GM12878 (cell line): ENCODE data around the gene TRABD2B. TPM values are rescaled to one million over a fixed set of nuclear protein-coding genes. Genes with fewer than 3 reads are reported as not detected.

ENCODE experiments used
- ATAC-seq: fragments of 200-7000 bp; cut with Tn5 transposase; 3 replicates; pipeline ENCODE4 v1.9.1; 2020; ENCODE audit warnings: mild to moderate bottlenecking, moderate library complexity
- BruUV-seq: library from RNA; stranded (reverse); fragments of 400-500 nt; replicated peaks from 2 replicates; lab custom pipeline; 2021; lab: Mats Ljungman, UMichigan
- CTCF ChIA-PET: fragments of 300-600 bp; sonication (Branson Sonifier 250); formaldehyde crosslinking; extraction: SDS; loops from one replicate; lab custom pipeline; 2021; ENCODE audit warnings: inconsistent platforms; lab: Yijun Ruan, JAX
- POLR2A ChIA-PET: fragments of 350-600 bp; formaldehyde crosslinking; extraction: SDS; loops from one replicate; lab custom pipeline; 2021; ENCODE audit warnings: inconsistent platforms; lab: Charles Lee
- RAD21 ChIA-PET: fragments of 300-600 bp; sonication (Branson Sonifier 250); formaldehyde crosslinking; loops from one replicate; lab custom pipeline; 2023; ENCODE audit warnings: antibody characterized with exemption; ENCODE audit not compliant: unreplicated experiment; lab: Charles Lee
- SMC1A ChIA-PET: fragments of 300-600 bp; sonication (Branson Sonifier 250); formaldehyde crosslinking; loops from one replicate; lab custom pipeline; 2023; ENCODE audit not compliant: unreplicated experiment, uncharacterized antibody; lab: Charles Lee
- DNase-seq: peaks from one replicate; pipeline ENCODE4 v3.0.0-alpha.2; 2011; ENCODE audit warnings: low read depth, low spot score
- FAIRE-seq: peaks from 3 replicates; lab custom pipeline; 2011; peaks lifted over from hg19 to GRCh38; lab: Jason Lieb, UNC
- H2AFZ ChIP-seq: 2 replicates; pipeline ENCODE4 v1.6.0; 2011; ENCODE audit warnings: low read depth, low read length, control low read depth; ENCODE audit not compliant: control insufficient read depth
- H3K27ac ChIP-seq: 2 replicates; pipeline ENCODE4 v1.5.1; 2011; ENCODE audit warnings: control low read depth; ENCODE audit not compliant: control insufficient read depth, insufficient read depth
- H3K27me3 ChIP-seq, 2 experiments: replicated peaks in 1 of 2; 2 replicates each; pipeline versions ENCODE4 v1.6.0 to v1.6.1; 2011; ENCODE audit warnings: low read length in 1 of 2; ENCODE audit not compliant: control insufficient read depth in 2 of 2, insufficient read depth in 2 of 2
- H3K36me3 ChIP-seq, 2 experiments: 2 replicates each; pipeline ENCODE4 v1.5.1; 2011; ENCODE audit warnings: low read length in 1 of 2; ENCODE audit not compliant: control insufficient read depth in 2 of 2, insufficient read depth in 2 of 2
- H3K4me1 ChIP-seq: 2 replicates; pipeline ENCODE4 v1.6.1; 2011; ENCODE audit warnings: mild to moderate bottlenecking, low read length, moderate library complexity, mixed read lengths; ENCODE audit not compliant: control insufficient read depth, insufficient read depth
- H3K4me2 ChIP-seq: 2 replicates; pipeline ENCODE4 v1.6.0; 2011; ENCODE audit warnings: control low read depth; ENCODE audit not compliant: control insufficient read depth, insufficient read depth
- H3K4me3 ChIP-seq: fragments of 200-600 bp; sonication (generic); 2 replicates; pipeline ENCODE4 v1.5.1; 2016
- H3K79me2 ChIP-seq: 2 replicates; pipeline ENCODE4 v1.6.0; 2011; ENCODE audit warnings: low read length; ENCODE audit not compliant: control insufficient read depth, insufficient read depth
- H3K9ac ChIP-seq: 2 replicates; pipeline ENCODE4 v1.8.0; 2011; ENCODE audit warnings: low read length, control low read depth, mixed read lengths; ENCODE audit not compliant: control insufficient read depth, insufficient read depth
- H3K9me3 ChIP-seq: replicated peaks from 3 replicates; pipeline ENCODE4 v1.5.1; 2011; ENCODE audit warnings: mild to moderate bottlenecking, low read length; ENCODE audit not compliant: control insufficient read depth, insufficient read depth
- H4K20me1 ChIP-seq: 2 replicates; pipeline ENCODE4 v1.6.0; 2011; ENCODE audit not compliant: control insufficient read depth, insufficient read depth
- CREB1 ChIP-seq: IDR thresholded peaks from 2 replicates; pipeline ENCODE4 v1.6.1; 2012; ENCODE audit warnings: low read depth, mild to moderate bottlenecking, inconsistent platforms
- CREM ChIP-seq: IDR thresholded peaks from 2 replicates; pipeline ENCODE4 v1.6.1; 2014; ENCODE audit warnings: antibody characterized with exemption, low read depth
- DPF2 ChIP-seq: fragments of 450-650 bp; IDR thresholded peaks from 2 replicates; pipeline ENCODE4 v1.6.1; 2017; ENCODE audit warnings: mild to moderate bottlenecking
- EED ChIP-seq: sonication (generic); IDR thresholded peaks from 2 replicates; pipeline ENCODE4 v1.6.1; 2016; ENCODE audit warnings: antibody characterized with exemption, low read depth
- EP300 ChIP-seq, 2 experiments: fragments of 150-350 bp in 1 of 2; IDR thresholded peaks; 2 replicates each; pipeline ENCODE4 v1.6.1; 2011 to 2012; ENCODE audit warnings: low read depth in 2 of 2, low read length in 2 of 2, borderline replicate concordance in 1 of 2, improper control_type of control experiment in 1 of 2, inconsistent platforms in 1 of 2; ENCODE audit not compliant: control insufficient read depth in 1 of 2
- NFYA ChIP-seq: IDR thresholded peaks from 2 replicates; pipeline ENCODE4 v1.6.1; 2011; ENCODE audit warnings: low read depth, mild to moderate bottlenecking, low read length, improper control_type of control experiment, borderline replicate concordance
- NFYB ChIP-seq: IDR thresholded peaks from 2 replicates; pipeline ENCODE4 v1.6.1; 2011; ENCODE audit warnings: low read depth, mild to moderate bottlenecking, low read length, improper control_type of control experiment, moderate library complexity; ENCODE audit not compliant: insufficient read depth
- POLR2AphosphoS5 ChIP-seq: IDR thresholded peaks from 2 replicates; pipeline ENCODE4 v1.6.1; 2011; ENCODE audit warnings: mild to moderate bottlenecking, low read length, inconsistent platforms
- RELB ChIP-seq: fragments of 450-650 bp; IDR thresholded peaks from 2 replicates; pipeline ENCODE4 v1.6.1; 2017; ENCODE audit warnings: low read depth, mild to moderate bottlenecking, moderate library complexity
- SKIL ChIP-seq: fragments of 450-650 bp; IDR thresholded peaks from 2 replicates; pipeline ENCODE4 v1.6.1; 2017; ENCODE audit warnings: mild to moderate bottlenecking, low read depth, inconsistent platforms; ENCODE audit not compliant: poor library complexity, severe bottlenecking
- SMC3 ChIP-seq: IDR thresholded peaks from 2 replicates; pipeline ENCODE4 v1.6.1; 2011; ENCODE audit warnings: low read length, improper control_type of control experiment, borderline replicate concordance
- TAF1 ChIP-seq: IDR thresholded peaks from 2 replicates; pipeline ENCODE4 v1.6.1; 2011; ENCODE audit warnings: mild to moderate bottlenecking, low read depth, low read length, borderline replicate concordance
- TARDBP ChIP-seq: IDR thresholded peaks from 2 replicates; pipeline ENCODE4 v1.6.1; 2016; ENCODE audit warnings: borderline replicate concordance
- TBL1XR1 ChIP-seq: IDR thresholded peaks from 2 replicates; pipeline ENCODE4 v1.6.1; 2012; ENCODE audit warnings: low read depth, low read length, improper control_type of control experiment
- ZBTB33 ChIP-seq: fragments of 450-650 bp; IDR thresholded peaks from 2 replicates; pipeline ENCODE4 v1.6.1; 2017; ENCODE audit warnings: mild to moderate bottlenecking
- ZNF217 ChIP-seq: fragments of 450-650 bp; IDR thresholded peaks from 2 replicates; pipeline ENCODE4 v1.6.1; 2017; ENCODE audit warnings: antibody characterized with exemption, mild to moderate bottlenecking
- WGBS: methylation state at CpG from one replicate; pipeline ENCODE4 v1.1.6; 2016; ENCODE audit warnings: low lambda C conversion rate; ENCODE audit not compliant: insufficient replicate concordance, insufficient coverage; ENCODE audit errors: missing lambda C conversion rate; 5-methylcytosine and 5-hydroxymethylcytosine counted together
- in situ Hi-C: fragments of 300-500 bp; cut with MboI; formaldehyde crosslinking; loops from 9 replicates; pipeline ENCODE4 v1.14.3; 2018; ENCODE audit warnings: mixed read lengths
- intact Hi-C: fragments of 100-400 bp; cut with micrococcal nuclease; formaldehyde crosslinking; loops from one replicate; pipeline ENCODE4 v1.14.2; 2022; ENCODE audit not compliant: unreplicated experiment
- polyA plus RNA-seq, 11 experiments: library from polyadenylated mRNA; depleted of rRNA in 4 of 11; unstranded in 6 of 11; stranded (reverse) in 5 of 11; fragments of >200 nt; fragmentation: Nextera tagmentation in 4 of 11; fragmentation: Illumina TruSeq in 1 of 11; extraction: Ambion mirVana in 4 of 11; extraction: Trizol in 1 of 11; gene quantifications; 1 replicate in 1 of 11; 2 replicates in 10 of 11; pipeline versions ENCODE4 v1.2.1 to v1.2.3, GENCODE V29; 2011 to 2016; ENCODE audit warnings: inconsistent platforms in 2 of 11, missing spikeins in 2 of 11, low read depth in 1 of 11
- total RNA-seq, 4 experiments: library from RNA; depleted of rRNA in 3 of 4; stranded (reverse); fragments of >200 nt in 3 of 4; fragmentation: Illumina TruSeq in 1 of 4; extraction: Trizol in 1 of 4; gene quantifications; 2 replicates each; pipeline versions ENCODE4 v1.2.1 to v1.2.3, GENCODE V29; 2013 to 2021
- TF ChIP-seq, protein P1 (sequence below): fragments of 450-650 bp; IDR thresholded peaks from 2 replicates; pipeline ENCODE4 v1.6.1; 2016; ENCODE audit warnings: mild to moderate bottlenecking

The TRABD2B gene
- total and polyA plus RNA-seq, 10 of the 15 experiments (the other 5 are each of a cell fraction or from before 2014, with no cell fraction given) = not detected

GRCh38 chr1:47713333-47713953, 283.7 kb downstream of the TRABD2B start:
- Histone ChIP-seq H3K9ac (no peak overlapping the region), H3K36me3 (no peaks in the 10 kb centered on the region), H3K4me2 (no peak overlapping the region), H3K27ac (no peak overlapping the region), H3K79me2 (no peaks in the 10 kb centered on the region), H3K9me3 (no peaks in the 10 kb centered on the region), H4K20me1 (no peaks in the 10 kb centered on the region; the same call in 1 of the 2 replicates), H3K27me3 (peaks cover 10 to 11% of the 10 kb centered on the region in 2 experiments; a peak in 3 of 4 replicates), H2AFZ (no peak overlapping the region), H3K4me3 (no peak overlapping the region), H3K4me1 (no peaks in the 10 kb centered on the region)
- ChIA-PET POLR2A (no interaction called here), RAD21 (no interaction called here), SMC1A (no interaction called here), CTCF (interaction anchor here (0.9 to 1.2 kb wide), 2 partner anchors 13 to 279 kb away, joined by 3 to 5 read pairs; no protein-coding TSS in a partner anchor)
- intact Hi-C loops = loop anchor here (5.0 to 10.0 kb wide), 2 partner anchors 189 to 521 kb away; partner anchors contain the start of gene PDZK1IP1
- no TSS peak for BruUV-seq
- ATAC-seq = no peak
- no peak for DNase-seq
- in situ Hi-C loops = loop anchor here (5.0 kb wide), 2 partner anchors 281 to 326 kb away; no protein-coding TSS in a partner anchor
- no peak for FAIRE-seq
- TF ChIP-seq CREM = no peak
- TF ChIP-seq CREB1 = no peak
- TF ChIP-seq TARDBP = no peak
- TF ChIP-seq DPF2 = no peak
- TF ChIP-seq EP300 (IDR thresholded peaks at IDR 0.05; ENCODE audit: borderline replicate concordance in 1 of 2, control insufficient read depth in 1 of 2, low read depth in 2 of 2, low read length in 2 of 2) = no peak
- TF ChIP-seq TAF1 = no peak
- no peak for TF ChIP-seq ZNF217
- TF ChIP-seq RELB = no peak
- TF ChIP-seq SMC3 = no peak
- TF ChIP-seq SKIL = no peak
- TF ChIP-seq NFYB = no peak
- TF ChIP-seq ZBTB33 = no peak
- TF ChIP-seq TBL1XR1 = no peak
- TF ChIP-seq EED = no peak
- TF ChIP-seq POLR2AphosphoS5 = no peak
- TF ChIP-seq, protein P1, sequence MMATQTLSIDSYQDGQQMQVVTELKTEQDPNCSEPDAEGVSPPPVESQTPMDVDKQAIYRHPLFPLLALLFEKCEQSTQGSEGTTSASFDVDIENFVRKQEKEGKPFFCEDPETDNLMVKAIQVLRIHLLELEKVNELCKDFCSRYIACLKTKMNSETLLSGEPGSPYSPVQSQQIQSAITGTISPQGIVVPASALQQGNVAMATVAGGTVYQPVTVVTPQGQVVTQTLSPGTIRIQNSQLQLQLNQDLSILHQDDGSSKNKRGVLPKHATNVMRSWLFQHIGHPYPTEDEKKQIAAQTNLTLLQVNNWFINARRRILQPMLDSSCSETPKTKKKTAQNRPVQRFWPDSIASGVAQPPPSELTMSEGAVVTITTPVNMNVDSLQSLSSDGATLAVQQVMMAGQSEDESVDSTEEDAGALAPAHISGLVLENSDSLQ = no peak
- no peak for TF ChIP-seq NFYA
- 23% methylated on average over 9 of the region's 9 CpGs for WGBS
